ENCODE results near the gene ASH1L.

- TF ChIP-seq EZH2phosphoT487 (IDR thresholded peaks at IDR 0.05; ENCODE audit: unreplicated experiment), result no peak
- TF ChIP-seq, protein P1, sequence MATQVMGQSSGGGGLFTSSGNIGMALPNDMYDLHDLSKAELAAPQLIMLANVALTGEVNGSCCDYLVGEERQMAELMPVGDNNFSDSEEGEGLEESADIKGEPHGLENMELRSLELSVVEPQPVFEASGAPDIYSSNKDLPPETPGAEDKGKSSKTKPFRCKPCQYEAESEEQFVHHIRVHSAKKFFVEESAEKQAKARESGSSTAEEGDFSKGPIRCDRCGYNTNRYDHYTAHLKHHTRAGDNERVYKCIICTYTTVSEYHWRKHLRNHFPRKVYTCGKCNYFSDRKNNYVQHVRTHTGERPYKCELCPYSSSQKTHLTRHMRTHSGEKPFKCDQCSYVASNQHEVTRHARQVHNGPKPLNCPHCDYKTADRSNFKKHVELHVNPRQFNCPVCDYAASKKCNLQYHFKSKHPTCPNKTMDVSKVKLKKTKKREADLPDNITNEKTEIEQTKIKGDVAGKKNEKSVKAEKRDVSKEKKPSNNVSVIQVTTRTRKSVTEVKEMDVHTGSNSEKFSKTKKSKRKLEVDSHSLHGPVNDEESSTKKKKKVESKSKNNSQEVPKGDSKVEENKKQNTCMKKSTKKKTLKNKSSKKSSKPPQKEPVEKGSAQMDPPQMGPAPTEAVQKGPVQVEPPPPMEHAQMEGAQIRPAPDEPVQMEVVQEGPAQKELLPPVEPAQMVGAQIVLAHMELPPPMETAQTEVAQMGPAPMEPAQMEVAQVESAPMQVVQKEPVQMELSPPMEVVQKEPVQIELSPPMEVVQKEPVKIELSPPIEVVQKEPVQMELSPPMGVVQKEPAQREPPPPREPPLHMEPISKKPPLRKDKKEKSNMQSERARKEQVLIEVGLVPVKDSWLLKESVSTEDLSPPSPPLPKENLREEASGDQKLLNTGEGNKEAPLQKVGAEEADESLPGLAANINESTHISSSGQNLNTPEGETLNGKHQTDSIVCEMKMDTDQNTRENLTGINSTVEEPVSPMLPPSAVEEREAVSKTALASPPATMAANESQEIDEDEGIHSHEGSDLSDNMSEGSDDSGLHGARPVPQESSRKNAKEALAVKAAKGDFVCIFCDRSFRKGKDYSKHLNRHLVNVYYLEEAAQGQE (IDR thresholded peaks at IDR 0.05; ENCODE audit: unreplicated experiment), result no peak
- no peak for TF ChIP-seq CTCF (conservative IDR thresholded peaks at IDR 0.05; ENCODE audit: low read depth in 2 of 2)
- no peak for TF ChIP-seq POLR2AphosphoS5 (IDR thresholded peaks at IDR 0.05; ENCODE audit: low read depth)
- no peak for TF ChIP-seq JUNB (IDR thresholded peaks at IDR 0.05; ENCODE audit: unreplicated experiment)
- TF ChIP-seq CREB1 (CRISPR knock-in tag; IDR thresholded peaks at IDR 0.05; ENCODE audit: low read depth), result no peak
- no peak for TF ChIP-seq EZH2 (IDR thresholded peaks at IDR 0.05; ENCODE audit: low read depth, unreplicated experiment)
- TF ChIP-seq, protein P2, sequence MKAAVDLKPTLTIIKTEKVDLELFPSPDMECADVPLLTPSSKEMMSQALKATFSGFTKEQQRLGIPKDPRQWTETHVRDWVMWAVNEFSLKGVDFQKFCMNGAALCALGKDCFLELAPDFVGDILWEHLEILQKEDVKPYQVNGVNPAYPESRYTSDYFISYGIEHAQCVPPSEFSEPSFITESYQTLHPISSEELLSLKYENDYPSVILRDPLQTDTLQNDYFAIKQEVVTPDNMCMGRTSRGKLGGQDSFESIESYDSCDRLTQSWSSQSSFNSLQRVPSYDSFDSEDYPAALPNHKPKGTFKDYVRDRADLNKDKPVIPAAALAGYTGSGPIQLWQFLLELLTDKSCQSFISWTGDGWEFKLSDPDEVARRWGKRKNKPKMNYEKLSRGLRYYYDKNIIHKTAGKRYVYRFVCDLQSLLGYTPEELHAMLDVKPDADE (IDR thresholded peaks at IDR 0.05), result no peak
These were observed 210.0 kb downstream of the ASH1L start for GRCh38 chr1:155352631-155353030.

Data from GM23338 (cell line).